Fibroblast of lung (primary cell): Measurements from ENCODE around the gene BPGM. TPM values are rescaled to one million over a fixed set of nuclear protein-coding genes. Genes with fewer than 3 reads are reported as not detected.
"Not testable (repeated sequence)": the region's sequence is repeated elsewhere in the genome, so short reads cannot be mapped to it uniquely, and the experiment has no call there.

ENCODE experiments used
- DNase-seq, 2 donors: peaks; one replicate each; pipeline versions ENCODE4 v3.0.0 to v3.0.0-alpha.2; 2010; ENCODE audit warnings: low read depth in 2 of 2
- H2AFZ ChIP-seq: 2 replicates; pipeline ENCODE4 v1.5.1; 2012; ENCODE audit warnings: low read length, control low read depth, inconsistent platforms
- H3K27ac ChIP-seq: 2 replicates; pipeline ENCODE4 v1.5.1; 2011; ENCODE audit warnings: low read length, control low read depth; ENCODE audit not compliant: insufficient read depth
- H3K27me3 ChIP-seq: 2 replicates; pipeline ENCODE4 v1.5.1; 2011; ENCODE audit warnings: mild to moderate bottlenecking, low read length; ENCODE audit not compliant: control insufficient read depth, insufficient read depth
- H3K36me3 ChIP-seq: 2 replicates; pipeline ENCODE4 v1.5.1; 2011; ENCODE audit warnings: low read length; ENCODE audit not compliant: control insufficient read depth, insufficient read depth
- H3K4me1 ChIP-seq: 2 replicates; pipeline ENCODE4 v1.5.1; 2011; ENCODE audit warnings: low read length; ENCODE audit not compliant: control insufficient read depth, insufficient read depth; ENCODE audit errors: extremely low read depth
- H3K4me2 ChIP-seq: 2 replicates; pipeline ENCODE4 v1.5.1; 2011; ENCODE audit warnings: low read length, control low read depth; ENCODE audit not compliant: insufficient read depth; ENCODE audit errors: extremely low read depth
- H3K4me3 ChIP-seq, 4 experiments: fragments of 200-600 bp in 1 of 4; sonication (generic) in 1 of 4; replicated peaks in 1 of 4; 2 replicates each; pipeline ENCODE4 v1.5.1; 2011 to 2016; ENCODE audit warnings: low read length in 4 of 4, low read depth in 3 of 4, mild to moderate bottlenecking in 3 of 4, control low read depth in 2 of 4, inconsistent platforms in 1 of 4, mixed read lengths in 1 of 4; ENCODE audit not compliant: insufficient read depth in 1 of 4; ENCODE audit errors: control extremely low read depth in 1 of 4
- H3K79me2 ChIP-seq: 2 replicates; pipeline ENCODE4 v1.5.1; 2012; ENCODE audit warnings: mild to moderate bottlenecking, low read length, inconsistent platforms; ENCODE audit not compliant: control insufficient read depth, insufficient read depth
- H3K9ac ChIP-seq: 2 replicates; pipeline ENCODE4 v1.5.1; 2011; ENCODE audit warnings: mild to moderate bottlenecking, low read length, control low read depth; ENCODE audit not compliant: insufficient read depth
- H3K9me3 ChIP-seq: 2 replicates; pipeline ENCODE4 v1.5.1; 2012; ENCODE audit warnings: low read depth, low read length; ENCODE audit not compliant: control insufficient read depth, insufficient read depth
- H4K20me1 ChIP-seq: 2 replicates; pipeline ENCODE4 v1.5.1; 2011; ENCODE audit warnings: low read length; ENCODE audit not compliant: control insufficient read depth, insufficient read depth; ENCODE audit errors: extremely low read depth
- EZH2 ChIP-seq: IDR thresholded peaks from 2 replicates; pipeline ENCODE4 v1.5.1; 2012; ENCODE audit warnings: low read length, control low read depth, mild to moderate bottlenecking; ENCODE audit errors: missing control alignments
- polyA plus RNA-seq, 2 donors: library from polyadenylated mRNA; depleted of rRNA in 1 of 2; stranded (reverse) in 1 of 2; unstranded in 1 of 2; fragments of >200 nt; gene quantifications; 2 replicates each; pipeline ENCODE4 v1.2.1, GENCODE V29; 2011 to 2012; ENCODE audit warnings: missing spikeins in 1 of 2
- total RNA-seq: library from RNA; depleted of rRNA; stranded (reverse); fragments of >200 nt; gene quantifications from 2 replicates; pipeline ENCODE4 v1.2.1, GENCODE V29; 2014
- TF ChIP-seq, protein P1 (sequence below), 2 donors: IDR thresholded peaks in 1 of 2; conservative IDR thresholded peaks in 1 of 2; 1 replicate in 1 of 2; 2 replicates in 1 of 2; pipeline ENCODE4 v1.5.1; 2011 to 2012; ENCODE audit warnings: low read length in 2 of 2, control low read depth in 1 of 2, inconsistent platforms in 1 of 2, low read depth in 1 of 2, mild to moderate bottlenecking in 1 of 2

The BPGM gene
- total and polyA plus RNA-seq, 2 donors (not counting 1 experiment from before 2014, with no cell fraction given) = 25.8 to 29.7 TPM

GRCh38 chr7:134639061-134639460, 7.6 kb upstream of the BPGM start:
- H3K27ac ChIP-seq = no peak overlapping the region
- H3K9ac ChIP-seq = no peak overlapping the region
- H3K4me1 ChIP-seq = no peaks in the 10 kb centered on the region
- H3K79me2 ChIP-seq = no peaks in the 10 kb centered on the region
- TF ChIP-seq, protein P1, sequence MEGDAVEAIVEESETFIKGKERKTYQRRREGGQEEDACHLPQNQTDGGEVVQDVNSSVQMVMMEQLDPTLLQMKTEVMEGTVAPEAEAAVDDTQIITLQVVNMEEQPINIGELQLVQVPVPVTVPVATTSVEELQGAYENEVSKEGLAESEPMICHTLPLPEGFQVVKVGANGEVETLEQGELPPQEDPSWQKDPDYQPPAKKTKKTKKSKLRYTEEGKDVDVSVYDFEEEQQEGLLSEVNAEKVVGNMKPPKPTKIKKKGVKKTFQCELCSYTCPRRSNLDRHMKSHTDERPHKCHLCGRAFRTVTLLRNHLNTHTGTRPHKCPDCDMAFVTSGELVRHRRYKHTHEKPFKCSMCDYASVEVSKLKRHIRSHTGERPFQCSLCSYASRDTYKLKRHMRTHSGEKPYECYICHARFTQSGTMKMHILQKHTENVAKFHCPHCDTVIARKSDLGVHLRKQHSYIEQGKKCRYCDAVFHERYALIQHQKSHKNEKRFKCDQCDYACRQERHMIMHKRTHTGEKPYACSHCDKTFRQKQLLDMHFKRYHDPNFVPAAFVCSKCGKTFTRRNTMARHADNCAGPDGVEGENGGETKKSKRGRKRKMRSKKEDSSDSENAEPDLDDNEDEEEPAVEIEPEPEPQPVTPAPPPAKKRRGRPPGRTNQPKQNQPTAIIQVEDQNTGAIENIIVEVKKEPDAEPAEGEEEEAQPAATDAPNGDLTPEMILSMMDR (conservative IDR thresholded peaks at IDR 0.05 in 1 of 2, IDR thresholded peaks at IDR 0.05 in 1 of 2; ENCODE audit: low read depth in 1 of 2, low read length in 2 of 2) = no peak
- TF ChIP-seq EZH2 = no peak
- no peak overlapping the region for H3K4me2 ChIP-seq
- no peaks in the 10 kb centered on the region for H4K20me1 ChIP-seq
- H2AFZ ChIP-seq = no peak overlapping the region
- H3K4me3 ChIP-seq = no peak overlapping the region
- H3K36me3 ChIP-seq = no peaks in the 10 kb centered on the region
- H3K27me3 ChIP-seq = no peaks in the 10 kb centered on the region
- no peaks in the 10 kb centered on the region for H3K9me3 ChIP-seq
- no peak for DNase-seq

DNA sequence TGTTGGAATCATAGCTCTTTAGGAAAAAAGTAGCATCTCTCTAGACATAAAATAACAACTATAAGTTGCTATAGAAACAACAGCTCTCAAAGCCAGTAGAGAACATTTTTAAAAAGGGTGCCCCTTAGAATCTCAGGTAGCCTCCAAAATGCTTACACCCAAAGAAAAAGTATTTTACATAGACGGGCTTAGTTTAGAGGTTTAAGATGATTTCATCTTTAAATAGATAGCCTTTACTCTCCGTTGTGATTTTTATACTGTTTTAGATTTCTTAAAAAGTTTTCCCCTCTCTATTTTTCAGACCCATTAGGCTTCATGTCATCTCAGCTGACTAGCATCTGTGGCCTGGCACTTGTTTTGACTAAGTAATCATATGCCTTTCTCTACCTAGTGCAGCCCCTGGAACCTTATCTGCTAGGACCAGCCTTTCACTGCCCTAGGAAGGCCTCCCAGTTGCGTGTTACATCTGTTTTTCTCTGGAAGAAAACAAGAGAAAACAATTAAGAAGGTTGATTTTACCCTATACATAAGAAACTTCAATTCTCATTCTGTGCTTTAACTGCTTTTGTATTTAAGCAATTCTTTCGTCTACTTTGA, 6.9 kb upstream of the BPGM start:
- Histone ChIP-seq H3K4me2 (no peak overlapping the region), H3K79me2 (no peaks in the 10 kb centered on the region), H3K27me3 (no peaks in the 10 kb centered on the region), H3K4me1 (no peaks in the 10 kb centered on the region), H4K20me1 (no peaks in the 10 kb centered on the region), H3K27ac (no peak overlapping the region), H2AFZ (no peak overlapping the region), H3K4me3 (no peak overlapping the region), H3K36me3 (no peaks in the 10 kb centered on the region), H3K9ac (no peak overlapping the region), H3K9me3 (no peaks in the 10 kb centered on the region)
- TF ChIP-seq, protein P1 (conservative IDR thresholded peaks at IDR 0.05 in 1 of 2, IDR thresholded peaks at IDR 0.05 in 1 of 2; ENCODE audit: low read depth in 1 of 2, low read length in 2 of 2) = no peak
- TF ChIP-seq EZH2 = no peak
- no peak for DNase-seq

- Histone ChIP-seq H3K27ac (no peak overlapping the region), H3K9ac (no peak overlapping the region), H4K20me1 (no peaks in the 10 kb centered on the region), H3K79me2 (peaks cover 5% of the 10 kb centered on the region), H3K9me3 (no peaks in the 10 kb centered on the region), H3K4me3 (no peak overlapping the region), H3K4me1 (peaks cover 4% of the 10 kb centered on the region), H2AFZ (no peak overlapping the region), H3K4me2 (no peak overlapping the region), H3K27me3 (no peaks in the 10 kb centered on the region), H3K36me3 (no peaks in the 10 kb centered on the region)
- no peak for DNase-seq
- TF ChIP-seq, protein P1 (conservative IDR thresholded peaks at IDR 0.05 in 1 of 2, IDR thresholded peaks at IDR 0.05 in 1 of 2; ENCODE audit: low read depth in 1 of 2, low read length in 2 of 2) = no peak
- no peak for TF ChIP-seq EZH2
These were observed 5.6 kb upstream of the BPGM start for GRCh38 chr7:134640842-134641715.

DNA sequence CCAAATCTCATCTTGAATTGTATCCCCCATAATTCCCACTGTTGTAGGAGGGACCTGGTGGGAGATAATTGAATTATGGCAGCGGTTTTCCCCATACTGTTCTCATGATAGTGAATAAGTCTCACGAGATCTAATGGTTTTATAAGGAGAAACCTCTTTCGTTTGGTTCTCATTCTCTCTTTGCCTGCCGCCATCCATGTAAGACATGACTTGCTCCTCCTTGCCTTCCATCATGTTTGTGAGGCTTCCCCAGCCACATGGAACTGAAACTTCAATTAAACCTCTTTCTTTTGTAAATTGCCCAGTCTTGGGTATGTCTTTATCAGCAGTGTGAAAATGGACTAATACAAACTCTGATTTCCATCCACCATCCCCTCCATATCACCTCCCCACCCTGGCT, 4.7 kb upstream of the BPGM start:
- not testable (repeated sequence) for H3K79me2 ChIP-seq, H4K20me1 ChIP-seq, H3K27me3 ChIP-seq, H3K9ac ChIP-seq, DNase-seq, H3K27ac ChIP-seq, H2AFZ ChIP-seq, H3K4me2 ChIP-seq, H3K36me3 ChIP-seq, H3K4me1 ChIP-seq, H3K9me3 ChIP-seq, H3K4me3 ChIP-seq
